Endothelial cell of hepatic sinusoid (primary cell): ENCODE measurements around the gene RSAD2.
"Not testable (repeated sequence)": the region's sequence is repeated elsewhere in the genome, so short reads cannot be mapped to it uniquely, and the experiment has no call there.

Source experiments
- in situ Hi-C: cut with HindIII; loops from 2 replicates; pipeline ENCODE4 v1.10.0; 2017; ENCODE audit warnings: low sequenced_read_pairs

Gene RSAD2

GRCh38 chr2:6923319-6923718 is 45.7 kb downstream of the RSAD2 start:
- in situ Hi-C loops: no loop called here

- in situ Hi-C loops: no loop called here
Measured at GRCh38 chr2:6924101-6924923, 46.7 kb downstream of the RSAD2 start.

GRCh38 chr2:6924924-6925409 is 47.4 kb downstream of the RSAD2 start:
- in situ Hi-C loops: no loop called here

GRCh38 chr2:6926071-6926732 is 48.6 kb downstream of the RSAD2 start:
- in situ Hi-C loops: no loop called here

- in situ Hi-C loops: no loop called here
Measured at GRCh38 chr2:6927186-6927585, 49.6 kb downstream of the RSAD2 start.

- in situ Hi-C loops: no loop called here
Measured at GRCh38 chr2:6927753-6928152, 50.2 kb downstream of the RSAD2 start.

GRCh38 chr2:6928452-6928851 is 50.9 kb downstream of the RSAD2 start:
- in situ Hi-C loops: no loop called here

- in situ Hi-C loops: no loop called here
Measured at GRCh38 chr2:6929196-6929819, 51.7 kb downstream of the RSAD2 start.

- in situ Hi-C loops: loop anchor here (5.0 kb wide), 1 partner anchor 81 kb away; no protein-coding TSS in a partner anchor
Measured at GRCh38 chr2:6930923-6931647, 53.5 kb downstream of the RSAD2 start.

- in situ Hi-C loops: loop anchor here (5.0 kb wide), 1 partner anchor 81 kb away; no protein-coding TSS in a partner anchor
Measured at GRCh38 chr2:6931753-6932152, 54.2 kb downstream of the RSAD2 start.

GRCh38 chr2:6932206-6932605 is 54.6 kb downstream of the RSAD2 start:
- in situ Hi-C loops: loop anchor here (5.0 kb wide), 1 partner anchor 80 kb away; no protein-coding TSS in a partner anchor

GRCh38 chr2:6932828-6933227 is 55.3 kb downstream of the RSAD2 start:
- in situ Hi-C loops: loop anchor here (5.0 kb wide), 1 partner anchor 79 kb away; no protein-coding TSS in a partner anchor

- in situ Hi-C loops: loop anchor here (5.0 kb wide), 1 partner anchor 78 kb away; no protein-coding TSS in a partner anchor
Measured at GRCh38 chr2:6933911-6934310, 56.3 kb downstream of the RSAD2 start.

GRCh38 chr2:6934345-6934744 is 56.8 kb downstream of the RSAD2 start:
- in situ Hi-C loops: loop anchor here (5.0 kb wide), 1 partner anchor 78 kb away; no protein-coding TSS in a partner anchor

- in situ Hi-C loops: loop anchor here (5.0 kb wide), 1 partner anchor 77 kb away; no protein-coding TSS in a partner anchor
Measured at GRCh38 chr2:6934758-6935651, 57.4 kb downstream of the RSAD2 start.

GRCh38 chr2:6935652-6936020 is 58.1 kb downstream of the RSAD2 start:
- in situ Hi-C loops: not testable (repeated sequence)

- in situ Hi-C loops: no loop called here
Measured at GRCh38 chr2:6937157-6937556, 59.6 kb downstream of the RSAD2 start.

GRCh38 chr2:6937582-6937981 is 60.0 kb downstream of the RSAD2 start:
- in situ Hi-C loops: no loop called here

GRCh38 chr2:6939071-6939470 is 61.5 kb downstream of the RSAD2 start:
- in situ Hi-C loops: no loop called here

- in situ Hi-C loops: no loop called here
Measured at GRCh38 chr2:6940820-6941219, 63.2 kb downstream of the RSAD2 start.
